Measurements from ENCODE around the gene ANP32E.
"Not testable (repeated sequence)": the region's sequence is repeated elsewhere in the genome, so short reads cannot be mapped to it uniquely, and the experiment has no call there.

ANP32E gene

GRCh38 chr1:150213170-150214098 is 22.5 kb downstream of the ANP32E start:
- Histone ChIP-seq H3K27me3 (ENCODE audit: control insufficient read depth in 1 of 2, insufficient read depth in 2 of 2, low read length in 2 of 2) (no peaks in the 10 kb centered on the region), H3K27ac (ENCODE audit: low read length) (peak overlapping the region; percentile 75), H3K9ac (ENCODE audit: low read length in 2 of 2) (peak overlapping the region; percentile 79 to 87), H3K4me1 (ENCODE audit: control insufficient read depth, insufficient read depth, low read length) (peaks cover 5% of the 10 kb centered on the region), H3K4me3 (ENCODE audit: low read length in 2 of 2) (peak overlapping the region; percentile 70 to 74), H3K9me3 (ENCODE audit: control insufficient read depth in 2 of 2, low read length in 2 of 2) (no peaks in the 10 kb centered on the region), H3K36me3 (ENCODE audit: control insufficient read depth in 2 of 2, insufficient read depth in 2 of 2, low read length in 2 of 2) (no peaks in the 10 kb centered on the region)

- Histone ChIP-seq H3K36me3 (ENCODE audit: control insufficient read depth in 2 of 2, insufficient read depth in 2 of 2, low read length in 2 of 2) (no peaks in the 10 kb centered on the region), H3K27me3 (ENCODE audit: control insufficient read depth in 1 of 2, insufficient read depth in 2 of 2, low read length in 2 of 2) (no peaks in the 10 kb centered on the region)
These were observed 23.8 kb downstream of the ANP32E start for GRCh38 chr1:150212070-150212469.

GRCh38 chr1:150210706-150211105 is 25.2 kb downstream of the ANP32E start:
- H3K4me1 ChIP-seq (ENCODE audit: control insufficient read depth, insufficient read depth, low read length) = peaks cover 5% of the 10 kb centered on the region

More at GRCh38 chr1:150212070-150212469, 23.8 kb downstream of the ANP32E start:
- H3K27ac ChIP-seq (ENCODE audit: low read length) = no peak overlapping the region
- no peak overlapping the region for H3K9ac ChIP-seq (ENCODE audit: low read length in 2 of 2)
- no peak overlapping the region for H3K4me3 ChIP-seq (ENCODE audit: low read length in 2 of 2)
- peaks cover 5% of the 10 kb centered on the region for H3K4me1 ChIP-seq (ENCODE audit: control insufficient read depth, insufficient read depth, low read length)
- H3K9me3 ChIP-seq (ENCODE audit: control insufficient read depth in 2 of 2, low read length in 2 of 2) = no peaks in the 10 kb centered on the region

GRCh38 chr1:150210091-150210490 is 25.8 kb downstream of the ANP32E start:
- H3K27ac ChIP-seq (ENCODE audit: low read length) = no peak overlapping the region
- no peaks in the 10 kb centered on the region for H3K9me3 ChIP-seq (ENCODE audit: control insufficient read depth in 2 of 2, low read length in 2 of 2)
- no peak overlapping the region for H3K4me3 ChIP-seq (ENCODE audit: low read length in 2 of 2)
- H3K36me3 ChIP-seq (ENCODE audit: control insufficient read depth in 2 of 2, insufficient read depth in 2 of 2, low read length in 2 of 2) = no peaks in the 10 kb centered on the region
- H3K4me1 ChIP-seq (ENCODE audit: control insufficient read depth, insufficient read depth, low read length) = peaks cover 5% of the 10 kb centered on the region
- no peak overlapping the region for H3K9ac ChIP-seq (ENCODE audit: low read length in 2 of 2)
- no peaks in the 10 kb centered on the region for H3K27me3 ChIP-seq (ENCODE audit: control insufficient read depth in 1 of 2, insufficient read depth in 2 of 2, low read length in 2 of 2)

More at GRCh38 chr1:150210706-150211105, 25.2 kb downstream of the ANP32E start:
- H3K9me3 ChIP-seq (ENCODE audit: control insufficient read depth in 2 of 2, low read length in 2 of 2) = no peaks in the 10 kb centered on the region
- H3K4me3 ChIP-seq (ENCODE audit: low read length in 2 of 2) = no peak overlapping the region
- H3K9ac ChIP-seq (ENCODE audit: low read length in 2 of 2) = no peak overlapping the region
- H3K27me3 ChIP-seq (ENCODE audit: control insufficient read depth in 1 of 2, insufficient read depth in 2 of 2, low read length in 2 of 2) = no peaks in the 10 kb centered on the region
- H3K27ac ChIP-seq (ENCODE audit: low read length) = no peak overlapping the region
- H3K36me3 ChIP-seq (ENCODE audit: control insufficient read depth in 2 of 2, insufficient read depth in 2 of 2, low read length in 2 of 2) = no peaks in the 10 kb centered on the region

- H3K4me1 ChIP-seq (ENCODE audit: control insufficient read depth, insufficient read depth, low read length); H3K36me3 ChIP-seq (ENCODE audit: control insufficient read depth in 2 of 2, insufficient read depth in 2 of 2, low read length in 2 of 2); H3K27me3 ChIP-seq (ENCODE audit: control insufficient read depth in 1 of 2, insufficient read depth in 2 of 2, low read length in 2 of 2); H3K27ac ChIP-seq (ENCODE audit: low read length); H3K9me3 ChIP-seq (ENCODE audit: control insufficient read depth in 2 of 2, low read length in 2 of 2); H3K9ac ChIP-seq (ENCODE audit: low read length in 2 of 2); H3K4me3 ChIP-seq (ENCODE audit: low read length in 2 of 2): not testable (repeated sequence)
These were observed 27.5 kb downstream of the ANP32E start for GRCh38 chr1:150208460-150208859.

DNA sequence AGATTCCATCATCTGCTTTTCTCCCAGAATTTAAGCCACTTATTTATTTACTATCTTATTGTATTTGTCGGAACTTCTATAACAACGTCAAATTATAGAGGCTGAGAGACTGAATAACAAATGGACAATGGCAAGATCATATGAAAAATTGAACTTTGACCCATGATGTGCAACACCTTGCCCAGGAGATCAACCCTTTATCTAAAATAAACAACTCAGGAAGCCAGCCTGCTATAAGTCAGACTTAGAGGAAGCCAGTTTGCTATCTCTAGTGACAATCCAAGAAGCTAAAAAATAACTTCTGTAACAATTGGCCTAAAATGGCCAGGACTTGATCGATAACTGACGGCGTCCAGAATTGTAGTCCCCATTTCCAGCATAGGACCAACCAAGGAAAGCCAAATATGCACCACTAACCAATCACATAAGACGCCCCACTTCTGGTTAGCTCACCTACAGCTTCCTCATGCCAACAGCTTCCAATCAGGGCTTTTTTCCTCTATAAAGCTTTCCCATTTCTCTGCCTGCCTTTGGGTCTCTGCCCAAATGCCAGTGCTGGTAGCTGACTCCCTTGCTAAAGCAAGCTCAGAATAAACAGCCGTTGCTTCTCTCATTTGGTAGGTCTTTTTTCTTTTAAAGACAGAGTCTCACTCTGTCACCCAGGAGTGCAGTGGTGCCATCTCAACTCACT is 28.5 kb downstream of the ANP32E start:
- Histone ChIP-seq H3K4me3 (ENCODE audit: low read length in 2 of 2) (no peak overlapping the region), H3K27ac (ENCODE audit: low read length) (no peak overlapping the region)

GRCh38 chr1:150196417-150196816 is 39.5 kb downstream of the ANP32E start:
- H3K9ac ChIP-seq (ENCODE audit: low read length in 2 of 2) = no peak overlapping the region
- no peaks in the 10 kb centered on the region for H3K4me1 ChIP-seq (ENCODE audit: control insufficient read depth, insufficient read depth, low read length)
- H3K27ac ChIP-seq (ENCODE audit: low read length) = no peak overlapping the region
- no peak overlapping the region for H3K4me3 ChIP-seq (ENCODE audit: low read length in 2 of 2)
- no peaks in the 10 kb centered on the region for H3K27me3 ChIP-seq (ENCODE audit: control insufficient read depth in 1 of 2, insufficient read depth in 2 of 2, low read length in 2 of 2)
- H3K36me3 ChIP-seq (ENCODE audit: control insufficient read depth in 2 of 2, insufficient read depth in 2 of 2, low read length in 2 of 2) = no peaks in the 10 kb centered on the region
- H3K9me3 ChIP-seq (ENCODE audit: control insufficient read depth in 2 of 2, low read length in 2 of 2) = no peaks in the 10 kb centered on the region

More for the DNA sequence above, 28.5 kb downstream of the ANP32E start:
- Histone ChIP-seq H3K4me1 (ENCODE audit: control insufficient read depth, insufficient read depth, low read length) (no peaks in the 10 kb centered on the region), H3K9me3 (ENCODE audit: control insufficient read depth in 2 of 2, low read length in 2 of 2) (no peaks in the 10 kb centered on the region), H3K27me3 (ENCODE audit: control insufficient read depth in 1 of 2, insufficient read depth in 2 of 2, low read length in 2 of 2) (no peaks in the 10 kb centered on the region), H3K36me3 (ENCODE audit: control insufficient read depth in 2 of 2, insufficient read depth in 2 of 2, low read length in 2 of 2) (no peaks in the 10 kb centered on the region), H3K9ac (ENCODE audit: low read length in 2 of 2) (no peak overlapping the region)

DNA sequence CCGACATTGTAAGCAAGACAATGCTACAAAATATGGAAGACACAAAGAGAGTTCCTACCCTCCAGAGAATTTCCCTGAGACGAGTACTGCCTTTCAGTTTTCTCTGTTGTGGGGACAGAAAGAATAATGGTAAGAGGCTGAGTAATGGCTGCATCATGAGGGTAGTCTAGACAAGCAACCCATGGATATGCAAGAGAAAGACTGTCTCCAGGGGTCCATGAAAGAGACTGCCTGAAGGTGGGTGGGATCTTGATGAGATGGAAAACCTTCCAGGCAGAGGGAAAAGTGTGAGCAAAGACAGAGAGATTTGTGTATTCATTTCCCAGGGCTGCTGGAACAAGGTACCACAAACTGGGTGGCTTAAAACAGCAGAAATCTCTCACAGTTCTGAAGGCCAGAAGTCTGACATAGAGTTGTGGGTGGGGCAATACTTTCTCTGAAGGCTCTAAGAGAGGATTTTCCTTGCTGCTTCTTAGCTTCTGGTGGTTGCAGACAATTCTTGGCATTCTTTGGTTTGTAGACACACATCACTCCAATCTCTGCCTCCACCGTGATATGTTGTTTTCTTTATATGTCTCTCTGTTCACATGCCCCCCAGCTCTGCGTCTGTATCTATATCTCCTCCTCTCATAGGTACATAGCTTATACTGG is 41.4 kb downstream of the ANP32E start:
- no peak overlapping the region for H3K9ac ChIP-seq (ENCODE audit: low read length in 2 of 2)
- no peaks in the 10 kb centered on the region for H3K27me3 ChIP-seq (ENCODE audit: control insufficient read depth in 1 of 2, insufficient read depth in 2 of 2, low read length in 2 of 2)
- no peaks in the 10 kb centered on the region for H3K4me1 ChIP-seq (ENCODE audit: control insufficient read depth, insufficient read depth, low read length)
- H3K27ac ChIP-seq (ENCODE audit: low read length) = no peak overlapping the region
- H3K9me3 ChIP-seq (ENCODE audit: control insufficient read depth in 2 of 2, low read length in 2 of 2) = no peaks in the 10 kb centered on the region
- no peaks in the 10 kb centered on the region for H3K36me3 ChIP-seq (ENCODE audit: control insufficient read depth in 2 of 2, insufficient read depth in 2 of 2, low read length in 2 of 2)
- no peak overlapping the region for H3K4me3 ChIP-seq (ENCODE audit: low read length in 2 of 2)

GRCh38 chr1:150192012-150192411 is 43.9 kb downstream of the ANP32E start:
- Histone ChIP-seq H3K27me3 (ENCODE audit: control insufficient read depth in 1 of 2, insufficient read depth in 2 of 2, low read length in 2 of 2) (no peaks in the 10 kb centered on the region), H3K36me3 (ENCODE audit: control insufficient read depth in 2 of 2, insufficient read depth in 2 of 2, low read length in 2 of 2) (no peaks in the 10 kb centered on the region), H3K9me3 (ENCODE audit: control insufficient read depth in 2 of 2, low read length in 2 of 2) (no peaks in the 10 kb centered on the region), H3K4me3 (ENCODE audit: low read length in 2 of 2) (no peak overlapping the region), H3K27ac (ENCODE audit: low read length) (no peak overlapping the region), H3K4me1 (ENCODE audit: control insufficient read depth, insufficient read depth, low read length) (no peaks in the 10 kb centered on the region), H3K9ac (ENCODE audit: low read length in 2 of 2) (no peak overlapping the region)

DNA sequence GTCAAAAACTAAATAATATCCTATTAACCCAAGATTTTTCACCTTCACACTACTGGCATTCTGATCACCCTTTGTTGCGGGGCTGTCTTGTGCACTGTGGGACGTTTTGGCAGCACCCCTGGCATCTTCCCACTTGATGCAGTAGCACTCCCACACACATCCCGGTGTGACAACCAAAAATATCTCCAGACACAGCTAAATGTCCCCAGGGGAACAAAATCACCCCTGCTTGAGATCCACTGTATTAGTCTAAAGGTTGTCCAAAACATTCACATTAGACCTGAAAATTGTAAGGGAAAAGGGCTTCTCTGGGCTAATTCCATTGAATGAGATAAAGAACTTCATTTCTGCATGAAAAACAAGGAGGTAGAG is 48.4 kb downstream of the ANP32E start:
- Histone ChIP-seq H3K36me3 (ENCODE audit: control insufficient read depth in 2 of 2, insufficient read depth in 2 of 2, low read length in 2 of 2) (no peaks in the 10 kb centered on the region), H3K9ac (ENCODE audit: low read length in 2 of 2) (no peak overlapping the region), H3K4me1 (ENCODE audit: control insufficient read depth, insufficient read depth, low read length) (no peaks in the 10 kb centered on the region), H3K27me3 (ENCODE audit: control insufficient read depth in 1 of 2, insufficient read depth in 2 of 2, low read length in 2 of 2) (no peaks in the 10 kb centered on the region), H3K9me3 (ENCODE audit: control insufficient read depth in 2 of 2, low read length in 2 of 2) (no peaks in the 10 kb centered on the region), H3K27ac (ENCODE audit: low read length) (no peak overlapping the region), H3K4me3 (ENCODE audit: low read length in 2 of 2) (no peak overlapping the region)

Measured in stomach smooth muscle (tissue), 2 donors.